Measurements from ENCODE around the gene APMAP. TPM values are rescaled to one million over a fixed set of nuclear protein-coding genes. Genes with fewer than 3 reads are reported as not detected.

APMAP gene
- total and polyA plus RNA-seq, 9 donors = 23.5 to 103 (median 45.8) TPM

- Histone ChIP-seq H3K4me1 (ENCODE audit: insufficient read depth) (peaks cover 8% of the 10 kb centered on the region), H3K27ac (no peak overlapping the region), H3K4me3 (no peak overlapping the region), H3K27me3 (no peaks in the 10 kb centered on the region), H3K36me3 (no peaks in the 10 kb centered on the region), H3K9me3 (no peaks in the 10 kb centered on the region)
- no peak for TF ChIP-seq POLR2A (IDR thresholded peaks at IDR 0.05)
- TF ChIP-seq EP300 (IDR thresholded peaks at IDR 0.05) = no peak
- TF ChIP-seq CTCF (IDR thresholded peaks at IDR 0.05) = no peak
- WGBS, 3 donors = 80 to 91% (median 87%) methylated on average over 4 of the region's 4 CpGs
- intact Hi-C loops (cut with DNase I) = loop anchor here (2.0 to 10.0 kb wide), 7 partner anchors 65 to 405 kb away; partner anchors contain the start of genes ENTPD6 (in 1 of the 4) and GINS1 (in 1 of the 4)
- peak in 1 of 5 donors; percentile 2 for DNase-seq
Measured at GRCh38 chr20:24999568-24999967, 7.0 kb upstream of the APMAP start.

GRCh38 chr20:24998631-24999445 is 6.3 kb upstream of the APMAP start:
- no peaks in the 10 kb centered on the region for H3K27me3 ChIP-seq
- H3K4me3 ChIP-seq = no peak overlapping the region
- H3K9me3 ChIP-seq = no peaks in the 10 kb centered on the region
- no peak overlapping the region for H3K27ac ChIP-seq
- DNase-seq = peak in 1 of 5 donors; percentile 2
- 66 to 70% (median 67%) methylated on average over 12 of the region's 12 CpGs for WGBS, 3 donors
- peaks cover 8% of the 10 kb centered on the region for H3K4me1 ChIP-seq (ENCODE audit: insufficient read depth)
- no peak for TF ChIP-seq POLR2A (IDR thresholded peaks at IDR 0.05)
- TF ChIP-seq EP300 (IDR thresholded peaks at IDR 0.05) = no peak
- TF ChIP-seq CTCF (IDR thresholded peaks at IDR 0.05) = no peak
- intact Hi-C loops (cut with DNase I) = loop anchor here (2.0 to 10.0 kb wide), 7 partner anchors 66 to 406 kb away; partner anchors contain the start of genes ENTPD6 (in 1 of the 4) and GINS1 (in 1 of the 4)
- no peaks in the 10 kb centered on the region for H3K36me3 ChIP-seq

- WGBS, 3 donors = 77 to 92% (median 81%) methylated on average over 3 of the region's 3 CpGs
- Histone ChIP-seq H3K36me3 (no peaks in the 10 kb centered on the region), H3K4me3 (no peak overlapping the region), H3K27ac (no peak overlapping the region), H3K9me3 (no peaks in the 10 kb centered on the region), H3K27me3 (no peaks in the 10 kb centered on the region), H3K4me1 (ENCODE audit: insufficient read depth) (peaks cover 8% of the 10 kb centered on the region)
- no peak for DNase-seq
- TF ChIP-seq CTCF (IDR thresholded peaks at IDR 0.05) (no peak), EP300 (IDR thresholded peaks at IDR 0.05) (no peak), POLR2A (IDR thresholded peaks at IDR 0.05) (no peak)
- intact Hi-C loops (cut with DNase I) = loop anchor here (2.0 to 10.0 kb wide), 7 partner anchors 67 to 407 kb away; partner anchors contain the start of genes ENTPD6 (in 1 of the 4) and GINS1 (in 1 of the 4)
Measured at GRCh38 chr20:24998121-24998520, 5.6 kb upstream of the APMAP start.

- intact Hi-C loops (cut with DNase I) = loop anchor here (5.0 to 10.0 kb wide), 6 partner anchors 181 to 408 kb away; partner anchors contain the start of genes ENTPD6 (in 1 of the 4) and GINS1 (in 1 of the 4)
- 57 to 70% (median 66%) methylated on average over 9 of the region's 9 CpGs for WGBS, 3 donors
- no peak for DNase-seq
Measured at GRCh38 chr20:24996449-24997377, 4.2 kb upstream of the APMAP start.

More at GRCh38 chr20:24996449-24997377, 4.2 kb upstream of the APMAP start:
- H3K36me3 ChIP-seq = no peaks in the 10 kb centered on the region
- no peak for TF ChIP-seq EP300 (IDR thresholded peaks at IDR 0.05)
- no peak for TF ChIP-seq CTCF (IDR thresholded peaks at IDR 0.05)
- no peak for TF ChIP-seq POLR2A (IDR thresholded peaks at IDR 0.05)
- peaks cover 9% of the 10 kb centered on the region for H3K4me1 ChIP-seq (ENCODE audit: insufficient read depth)
- no peaks in the 10 kb centered on the region for H3K27me3 ChIP-seq
- no peak overlapping the region for H3K4me3 ChIP-seq
- no peaks in the 10 kb centered on the region for H3K9me3 ChIP-seq
- H3K27ac ChIP-seq = no peak overlapping the region

Data from ovary (tissue), 9 donors.